ENCODE results near the gene LPCAT3.

LPCAT3 gene

GRCh38 chr12:6950401-6950801 is 67.9 kb downstream of the LPCAT3 start:
- peak overlapping the region; percentile 97 for H3K9ac ChIP-seq (ENCODE audit: low read depth, low read length, poor library complexity, severe bottlenecking)

DNA sequence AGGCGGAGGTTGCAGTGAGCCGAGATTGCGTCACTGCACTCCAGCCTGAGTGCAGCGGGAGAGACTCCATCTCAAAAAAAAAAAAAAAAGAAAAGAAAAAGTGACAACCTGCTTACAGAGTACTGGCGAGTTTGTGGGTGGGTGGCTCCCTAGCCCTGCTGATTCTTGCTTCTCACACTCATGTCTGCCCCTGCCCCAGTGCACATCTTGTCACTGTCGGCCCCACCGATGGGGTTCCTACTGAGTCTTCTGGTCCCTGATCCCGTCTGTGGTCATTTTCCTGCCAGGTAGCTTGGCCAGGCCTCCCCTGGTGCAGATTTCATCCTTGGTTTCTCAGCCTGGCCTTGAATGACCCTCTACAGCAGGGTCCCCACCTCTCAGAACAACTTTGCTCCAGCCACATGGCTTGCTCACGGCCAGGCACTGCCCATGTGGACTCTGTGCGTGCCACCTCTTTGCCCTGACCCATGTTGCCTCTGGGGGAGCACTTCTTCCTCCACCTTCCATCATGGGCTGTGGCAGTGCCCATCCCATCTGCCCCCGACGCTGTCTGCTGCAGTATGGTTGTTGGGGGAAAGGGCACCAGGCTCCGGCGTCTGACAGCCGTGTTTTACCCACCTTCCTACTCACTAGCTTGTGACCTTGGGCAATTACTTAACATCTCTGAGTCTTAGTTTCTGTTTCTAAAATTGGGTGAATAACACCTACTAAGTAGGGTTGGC is 69.2 kb downstream of the LPCAT3 start:
- H4K20me1 ChIP-seq (ENCODE audit: insufficient read depth, low read length, poor library complexity, severe bottlenecking), result peaks cover 6% of the 10 kb centered on the region
- 0 out of 2 replicates have a peak overlapping the region, but pooled peaks have one; percentile 10 for H2AFZ ChIP-seq (ENCODE audit: low read length)
- no peak overlapping the region for H3K4me3 ChIP-seq (ENCODE audit: low read length, poor library complexity, severe bottlenecking)

More at GRCh38 chr12:6950401-6950801, 67.9 kb downstream of the LPCAT3 start:
- peak overlapping the region; percentile 91 for H3K4me3 ChIP-seq (ENCODE audit: low read length, poor library complexity, severe bottlenecking)
- peaks cover 56% of the 10 kb centered on the region for H3K4me1 ChIP-seq (ENCODE audit: insufficient read depth, low read length, poor library complexity, severe bottlenecking)
- no peaks in the 10 kb centered on the region for H3F3A ChIP-seq (ENCODE audit: low read depth)
- H3K9me3 ChIP-seq (ENCODE audit: insufficient read depth, low read depth, low read length), result no peaks in the 10 kb centered on the region
- peaks cover 72% of the 10 kb centered on the region for H3K79me2 ChIP-seq (ENCODE audit: insufficient read depth, low read length)
- no peaks in the 10 kb centered on the region for H3K27me3 ChIP-seq (ENCODE audit: insufficient read depth, low read length, poor library complexity, severe bottlenecking)
- no peak overlapping the region for H2AFZ ChIP-seq (ENCODE audit: low read length)
- H3K36me3 ChIP-seq (ENCODE audit: insufficient read depth, low read length), result no peaks in the 10 kb centered on the region
- peaks cover under 1% of the 10 kb centered on the region for H4K20me1 ChIP-seq (ENCODE audit: insufficient read depth, low read length, poor library complexity, severe bottlenecking)
- H3K9me2 ChIP-seq (replicated peaks; ENCODE audit: low read depth, low read length), result no peaks in the 10 kb centered on the region
- no peak for TF ChIP-seq EZH2phosphoT487 (IDR thresholded peaks at IDR 0.05; ENCODE audit: borderline replicate concordance)
- TF ChIP-seq, protein P1, sequence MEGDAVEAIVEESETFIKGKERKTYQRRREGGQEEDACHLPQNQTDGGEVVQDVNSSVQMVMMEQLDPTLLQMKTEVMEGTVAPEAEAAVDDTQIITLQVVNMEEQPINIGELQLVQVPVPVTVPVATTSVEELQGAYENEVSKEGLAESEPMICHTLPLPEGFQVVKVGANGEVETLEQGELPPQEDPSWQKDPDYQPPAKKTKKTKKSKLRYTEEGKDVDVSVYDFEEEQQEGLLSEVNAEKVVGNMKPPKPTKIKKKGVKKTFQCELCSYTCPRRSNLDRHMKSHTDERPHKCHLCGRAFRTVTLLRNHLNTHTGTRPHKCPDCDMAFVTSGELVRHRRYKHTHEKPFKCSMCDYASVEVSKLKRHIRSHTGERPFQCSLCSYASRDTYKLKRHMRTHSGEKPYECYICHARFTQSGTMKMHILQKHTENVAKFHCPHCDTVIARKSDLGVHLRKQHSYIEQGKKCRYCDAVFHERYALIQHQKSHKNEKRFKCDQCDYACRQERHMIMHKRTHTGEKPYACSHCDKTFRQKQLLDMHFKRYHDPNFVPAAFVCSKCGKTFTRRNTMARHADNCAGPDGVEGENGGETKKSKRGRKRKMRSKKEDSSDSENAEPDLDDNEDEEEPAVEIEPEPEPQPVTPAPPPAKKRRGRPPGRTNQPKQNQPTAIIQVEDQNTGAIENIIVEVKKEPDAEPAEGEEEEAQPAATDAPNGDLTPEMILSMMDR (conservative IDR thresholded peaks at IDR 0.05; ENCODE audit: low read length), result peak; percentile 74
- peak overlapping the region; percentile 97 for H3K4me2 ChIP-seq (ENCODE audit: low read depth, low read length, poor library complexity, severe bottlenecking)

GRCh38 chr12:6947615-6948014 is 70.7 kb downstream of the LPCAT3 start:
- Histone ChIP-seq H3K79me2 (ENCODE audit: insufficient read depth, low read length) (peaks cover 53% of the 10 kb centered on the region), H4K20me1 (ENCODE audit: insufficient read depth, low read length, poor library complexity, severe bottlenecking) (peaks cover 6% of the 10 kb centered on the region), H3K36me3 (ENCODE audit: insufficient read depth, low read length) (no peaks in the 10 kb centered on the region), H3F3A (ENCODE audit: low read depth) (peaks cover 10% of the 10 kb centered on the region), H3K4me3 (ENCODE audit: low read length, poor library complexity, severe bottlenecking) (no peak overlapping the region), H3K9me2 (replicated peaks; ENCODE audit: low read depth, low read length) (no peaks in the 10 kb centered on the region), H3K27me3 (ENCODE audit: insufficient read depth, low read length, poor library complexity, severe bottlenecking) (no peaks in the 10 kb centered on the region), H3K4me2 (ENCODE audit: low read depth, low read length, poor library complexity, severe bottlenecking) (no peak overlapping the region), H3K4me1 (ENCODE audit: insufficient read depth, low read length, poor library complexity, severe bottlenecking) (peaks cover 48% of the 10 kb centered on the region), H3K9me3 (ENCODE audit: insufficient read depth, low read depth, low read length) (no peaks in the 10 kb centered on the region), H2AFZ (ENCODE audit: low read length) (no peak overlapping the region), H3K9ac (ENCODE audit: low read depth, low read length, poor library complexity, severe bottlenecking) (no peak overlapping the region)
- TF ChIP-seq EZH2phosphoT487 (IDR thresholded peaks at IDR 0.05; ENCODE audit: borderline replicate concordance), result no peak
- TF ChIP-seq, protein P1 (conservative IDR thresholded peaks at IDR 0.05; ENCODE audit: low read length), result no peak

More for the DNA sequence above, 69.2 kb downstream of the LPCAT3 start:
- Histone ChIP-seq H3F3A (ENCODE audit: low read depth) (peaks cover 4% of the 10 kb centered on the region), H3K27me3 (ENCODE audit: insufficient read depth, low read length, poor library complexity, severe bottlenecking) (no peaks in the 10 kb centered on the region), H3K79me2 (ENCODE audit: insufficient read depth, low read length) (peaks cover 65% of the 10 kb centered on the region), H3K36me3 (ENCODE audit: insufficient read depth, low read length) (no peaks in the 10 kb centered on the region), H3K9ac (ENCODE audit: low read depth, low read length, poor library complexity, severe bottlenecking) (no peak overlapping the region), H3K9me2 (replicated peaks; ENCODE audit: low read depth, low read length) (no peaks in the 10 kb centered on the region), H3K4me2 (ENCODE audit: low read depth, low read length, poor library complexity, severe bottlenecking) (no peak overlapping the region), H3K4me1 (ENCODE audit: insufficient read depth, low read length, poor library complexity, severe bottlenecking) (peaks cover 50% of the 10 kb centered on the region), H3K9me3 (ENCODE audit: insufficient read depth, low read depth, low read length) (no peaks in the 10 kb centered on the region)
- TF ChIP-seq EZH2phosphoT487 (IDR thresholded peaks at IDR 0.05; ENCODE audit: borderline replicate concordance), result no peak
- TF ChIP-seq, protein P1 (conservative IDR thresholded peaks at IDR 0.05; ENCODE audit: low read length), result peak; percentile 51
